ENCODE data around the gene SAXO1. TPM values are rescaled to one million over a fixed set of nuclear protein-coding genes. Genes with fewer than 3 reads are reported as not detected.

The SAXO1 gene
- total RNA-seq, 1 donor from 2014 or later: 0.03 TPM

DNA sequence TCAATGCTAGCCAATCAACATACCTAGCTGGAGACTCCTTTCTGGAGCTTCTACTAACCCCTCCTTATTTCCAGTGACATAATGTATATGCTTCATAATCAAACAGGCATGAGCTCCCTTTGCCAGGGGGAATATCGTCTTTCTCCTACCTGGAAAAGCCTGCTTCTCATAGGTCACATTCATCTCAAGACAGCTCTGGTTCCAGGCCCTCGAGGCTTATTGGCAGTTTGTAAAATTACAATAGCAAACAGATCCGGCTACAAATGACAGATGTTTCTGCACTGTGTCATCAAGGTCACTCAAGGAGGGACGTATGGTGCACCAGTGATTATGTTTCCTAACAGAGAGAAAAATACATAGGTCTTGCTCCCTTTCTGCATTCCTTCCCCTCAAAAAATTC, 140.0 kb downstream of the SAXO1 start:
- no peaks in the 10 kb centered on the region for H3K36me3 ChIP-seq
- TF ChIP-seq, protein P1, sequence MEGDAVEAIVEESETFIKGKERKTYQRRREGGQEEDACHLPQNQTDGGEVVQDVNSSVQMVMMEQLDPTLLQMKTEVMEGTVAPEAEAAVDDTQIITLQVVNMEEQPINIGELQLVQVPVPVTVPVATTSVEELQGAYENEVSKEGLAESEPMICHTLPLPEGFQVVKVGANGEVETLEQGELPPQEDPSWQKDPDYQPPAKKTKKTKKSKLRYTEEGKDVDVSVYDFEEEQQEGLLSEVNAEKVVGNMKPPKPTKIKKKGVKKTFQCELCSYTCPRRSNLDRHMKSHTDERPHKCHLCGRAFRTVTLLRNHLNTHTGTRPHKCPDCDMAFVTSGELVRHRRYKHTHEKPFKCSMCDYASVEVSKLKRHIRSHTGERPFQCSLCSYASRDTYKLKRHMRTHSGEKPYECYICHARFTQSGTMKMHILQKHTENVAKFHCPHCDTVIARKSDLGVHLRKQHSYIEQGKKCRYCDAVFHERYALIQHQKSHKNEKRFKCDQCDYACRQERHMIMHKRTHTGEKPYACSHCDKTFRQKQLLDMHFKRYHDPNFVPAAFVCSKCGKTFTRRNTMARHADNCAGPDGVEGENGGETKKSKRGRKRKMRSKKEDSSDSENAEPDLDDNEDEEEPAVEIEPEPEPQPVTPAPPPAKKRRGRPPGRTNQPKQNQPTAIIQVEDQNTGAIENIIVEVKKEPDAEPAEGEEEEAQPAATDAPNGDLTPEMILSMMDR (IDR thresholded peaks at IDR 0.05; ENCODE audit: borderline replicate concordance): no peak
- intact Hi-C loops (cut with micrococcal nuclease): no loop called here
- no peak overlapping the region for H3K4me3 ChIP-seq
- peaks cover 35% of the 10 kb centered on the region for H3K9me3 ChIP-seq (replicated peaks)
- DNase-seq: no peak
- H3K27ac ChIP-seq (replicated peaks): no peak overlapping the region
- H3K4me1 ChIP-seq: peaks cover 3% of the 10 kb centered on the region
- no peaks in the 10 kb centered on the region for H3K27me3 ChIP-seq (ENCODE audit: low read depth)

DNA sequence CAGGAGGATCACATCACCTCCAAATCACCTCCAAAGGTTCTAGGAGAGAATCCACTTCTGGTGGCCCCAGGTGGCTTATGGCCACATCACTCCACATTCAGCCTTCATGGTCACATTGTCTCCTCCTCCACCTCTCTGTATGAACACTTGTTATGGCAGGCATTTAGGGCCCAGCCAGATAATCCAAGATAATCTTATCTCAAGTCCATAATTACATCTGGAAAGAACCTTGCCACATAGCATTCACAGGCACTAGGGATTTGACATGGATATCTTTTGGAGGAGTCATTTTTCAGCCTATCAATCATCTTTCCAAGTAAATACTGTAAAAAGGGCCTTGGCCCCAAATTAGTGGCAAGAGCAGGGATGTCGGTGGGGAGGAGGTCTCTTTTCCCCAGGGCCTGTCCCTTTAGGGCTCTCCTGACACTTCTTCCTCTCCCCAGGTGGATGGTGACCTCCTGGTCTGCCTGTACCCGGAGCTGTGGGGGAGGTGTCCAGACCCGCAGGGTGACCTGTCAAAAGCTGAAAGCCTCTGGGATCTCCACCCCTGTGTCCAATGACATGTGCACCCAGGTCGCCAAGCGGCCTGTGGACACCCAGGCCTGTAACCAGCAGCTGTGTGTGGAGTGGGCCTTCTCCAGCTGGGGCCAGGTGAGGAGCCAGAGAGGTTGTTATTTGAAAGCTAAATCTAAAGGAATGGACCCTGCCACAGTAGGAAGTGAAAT, 140.9 kb downstream of the SAXO1 start:
- H3K36me3 ChIP-seq: no peaks in the 10 kb centered on the region
- DNase-seq: no peak

DNA sequence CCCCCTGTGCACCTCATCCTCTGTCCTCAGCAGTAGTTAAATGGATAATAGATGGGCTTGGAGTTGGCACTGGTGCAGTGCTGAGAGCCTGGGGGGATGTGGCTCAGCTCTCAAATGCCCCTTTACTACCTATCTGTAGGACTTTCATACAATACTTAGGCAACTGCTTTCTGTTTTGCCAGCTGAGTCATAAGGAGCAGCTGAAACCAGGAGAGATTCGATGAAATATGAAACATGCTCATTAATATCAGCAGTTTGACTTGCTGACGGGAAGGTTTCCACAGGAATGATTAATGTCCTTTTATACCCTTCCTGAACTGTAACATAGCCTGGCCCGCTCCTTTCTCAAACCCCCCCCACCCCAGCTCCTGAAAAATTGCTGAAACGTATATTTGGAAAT, 142.6 kb downstream of the SAXO1 start:
- Histone ChIP-seq H3K36me3 (no peaks in the 10 kb centered on the region), H3K27me3 (ENCODE audit: low read depth) (no peaks in the 10 kb centered on the region), H3K27ac (replicated peaks) (no peak overlapping the region), H3K9me3 (replicated peaks) (peaks cover 11% of the 10 kb centered on the region), H3K4me1 (peaks cover 4% of the 10 kb centered on the region), H3K4me3 (no peak overlapping the region)
- intact Hi-C loops (cut with micrococcal nuclease): no loop called here
- no peak for DNase-seq
- TF ChIP-seq, protein P1 (IDR thresholded peaks at IDR 0.05; ENCODE audit: borderline replicate concordance): no peak

More for the DNA sequence above, 140.9 kb downstream of the SAXO1 start:
- Histone ChIP-seq H3K27me3 (ENCODE audit: low read depth) (no peaks in the 10 kb centered on the region), H3K27ac (replicated peaks) (no peak overlapping the region), H3K4me1 (peaks cover 4% of the 10 kb centered on the region), H3K4me3 (no peak overlapping the region), H3K9me3 (replicated peaks) (peaks cover 29% of the 10 kb centered on the region)
- intact Hi-C loops (cut with micrococcal nuclease): no loop called here
- TF ChIP-seq, protein P1 (IDR thresholded peaks at IDR 0.05; ENCODE audit: borderline replicate concordance): no peak

DNA sequence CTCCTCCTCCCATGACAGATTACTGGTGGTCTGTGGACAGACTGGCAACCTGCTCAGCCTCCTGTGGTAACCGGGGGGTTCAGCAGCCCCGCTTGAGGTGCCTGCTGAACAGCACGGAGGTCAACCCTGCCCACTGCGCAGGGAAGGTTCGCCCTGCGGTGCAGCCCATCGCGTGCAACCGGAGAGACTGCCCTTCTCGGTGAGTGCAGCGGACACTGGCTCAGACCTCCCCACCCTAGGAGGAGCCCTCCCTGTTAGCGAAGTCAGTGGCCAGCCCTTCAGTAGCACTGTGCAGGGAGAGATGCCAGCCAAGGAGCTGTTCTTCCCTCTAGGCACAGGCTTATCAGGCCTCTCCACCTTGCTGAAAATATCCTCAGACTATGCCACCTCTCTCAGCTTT, 143.5 kb downstream of the SAXO1 start:
- no peak overlapping the region for H3K27ac ChIP-seq (replicated peaks)
- no peak overlapping the region for H3K4me3 ChIP-seq
- H3K9me3 ChIP-seq (replicated peaks): peaks cover 3% of the 10 kb centered on the region
- H3K4me1 ChIP-seq: peaks cover 4% of the 10 kb centered on the region
- intact Hi-C loops (cut with micrococcal nuclease): no loop called here
- TF ChIP-seq, protein P1 (IDR thresholded peaks at IDR 0.05; ENCODE audit: borderline replicate concordance): no peak
- DNase-seq: no peak
- H3K36me3 ChIP-seq: no peaks in the 10 kb centered on the region
- no peaks in the 10 kb centered on the region for H3K27me3 ChIP-seq (ENCODE audit: low read depth)

DNA sequence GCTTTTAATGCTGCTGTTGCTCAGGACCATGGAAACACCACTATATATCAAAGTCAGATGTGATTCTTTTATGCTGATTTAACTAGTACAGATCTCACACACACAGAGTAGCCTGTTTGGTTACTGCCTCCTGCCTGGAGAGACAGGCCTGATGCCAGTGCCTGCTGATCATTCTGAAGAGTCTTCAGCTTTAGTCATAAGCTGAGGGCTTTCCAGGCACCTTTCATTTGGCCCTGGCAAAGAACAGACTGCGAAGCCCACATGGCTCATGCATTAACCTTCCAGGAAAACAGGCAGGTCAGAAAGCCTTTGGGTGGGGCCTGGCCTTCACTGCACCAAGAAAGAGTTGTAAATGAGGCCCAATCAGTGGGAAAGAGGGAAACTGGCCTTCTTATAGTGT, 144.7 kb downstream of the SAXO1 start:
- peaks cover 4% of the 10 kb centered on the region for H3K4me1 ChIP-seq
- no peak overlapping the region for H3K4me3 ChIP-seq
- H3K9me3 ChIP-seq (replicated peaks): peaks cover 4% of the 10 kb centered on the region
- H3K27me3 ChIP-seq (ENCODE audit: low read depth): no peaks in the 10 kb centered on the region
- intact Hi-C loops (cut with micrococcal nuclease): no loop called here
- no peaks in the 10 kb centered on the region for H3K36me3 ChIP-seq
- DNase-seq: no peak
- H3K27ac ChIP-seq (replicated peaks): no peak overlapping the region
- TF ChIP-seq, protein P1 (IDR thresholded peaks at IDR 0.05; ENCODE audit: borderline replicate concordance): no peak
